NCI-H2196 treated with DMSO at 0.1 percent for 48 hours (cell line): ENCODE measurements around the gene CUL1.

Experiments
- DNase-seq: peaks from one replicate; lab custom pipeline; 2025; ENCODE audit not compliant: unreplicated experiment; lab: John Stamatoyannopoulos, UW

Gene CUL1

GRCh38 chr7:148754912-148755311 is 56.2 kb downstream of the CUL1 start:
- no peak for DNase-seq

GRCh38 chr7:148761499-148762278 is 63.0 kb downstream of the CUL1 start:
- no peak for DNase-seq

GRCh38 chr7:148763622-148764021 is 64.9 kb downstream of the CUL1 start:
- DNase-seq, result no peak

- DNase-seq, result no peak
Observed at GRCh38 chr7:148770004-148770403, 71.3 kb downstream of the CUL1 start.

- DNase-seq, result no peak
Observed at GRCh38 chr7:148772297-148773089, 73.8 kb downstream of the CUL1 start.

GRCh38 chr7:148773334-148773733 is 74.6 kb downstream of the CUL1 start:
- DNase-seq, result no peak

GRCh38 chr7:148774471-148774870 is 75.8 kb downstream of the CUL1 start:
- DNase-seq, result no peak

- no peak for DNase-seq
Observed at GRCh38 chr7:148782757-148783456, 84.2 kb downstream of the CUL1 start.

- DNase-seq, result no peak
Observed at GRCh38 chr7:148783801-148784527, 85.3 kb downstream of the CUL1 start.

GRCh38 chr7:148787571-148788295 is 89.0 kb downstream of the CUL1 start:
- no peak for DNase-seq

- no peak for DNase-seq
Observed at GRCh38 chr7:148789220-148789619, 90.5 kb downstream of the CUL1 start.

GRCh38 chr7:148790131-148790726 is 91.5 kb downstream of the CUL1 start:
- DNase-seq, result no peak

GRCh38 chr7:148790850-148791249 is 92.1 kb downstream of the CUL1 start:
- no peak for DNase-seq

- DNase-seq, result no peak
Observed at GRCh38 chr7:148791546-148791945, 92.8 kb downstream of the CUL1 start.

GRCh38 chr7:148793590-148793989 is 94.9 kb downstream of the CUL1 start:
- no peak for DNase-seq

- no peak for DNase-seq
Observed at GRCh38 chr7:148794476-148794875, 95.8 kb downstream of the CUL1 start.

- DNase-seq, result no peak
Observed at GRCh38 chr7:148796841-148797240, 98.1 kb downstream of the CUL1 start.

- DNase-seq, result no peak
Observed at GRCh38 chr7:148799893-148800555, 101.3 kb downstream of the CUL1 start.

- DNase-seq, result no peak
Observed at GRCh38 chr7:148800677-148801076, 102.0 kb downstream of the CUL1 start.
